Stimulated activated naive CD8-positive, alpha-beta T cell treated with anti-CD3 and anti-CD28 coated beads, Interleukin-15, Interleukin-2, amounts not matched to agents 100 ng/mL and 50 ng/mL, for 24 hours (primary cell): Measurements from ENCODE around the gene GCH1.

Experiments
- H3K27ac Mint-ChIP-seq: one replicate; pipeline ENCODE4 v1.8.0; 2021; ENCODE audit warnings: mild to moderate bottlenecking, mixed read lengths
- H3K27me3 Mint-ChIP-seq: one replicate; pipeline ENCODE4 v1.8.0; 2021; ENCODE audit warnings: mixed read lengths
- H3K36me3 Mint-ChIP-seq: one replicate; pipeline ENCODE4 v1.8.0; 2021; ENCODE audit warnings: low read depth, mixed read lengths
- H3K4me1 Mint-ChIP-seq: one replicate; pipeline ENCODE4 v1.8.0; 2021; ENCODE audit warnings: low read depth, mixed read lengths
- H3K4me3 Mint-ChIP-seq: one replicate; pipeline ENCODE4 v1.8.0; 2021; ENCODE audit warnings: mild to moderate bottlenecking, mixed read lengths
- H3K9me3 Mint-ChIP-seq: one replicate; pipeline ENCODE4 v1.8.0; 2021; ENCODE audit warnings: mixed read lengths

The GCH1 gene

GRCh38 chr14:54830650-54831049 is 72.0 kb downstream of the GCH1 start:
- Mint-ChIP-seq H3K36me3 (no peaks in the 10 kb centered on the region), H3K27me3 (no peaks in the 10 kb centered on the region), H3K27ac (no peak overlapping the region), H3K9me3 (peaks cover 14% of the 10 kb centered on the region), H3K4me3 (no peak overlapping the region), H3K4me1 (no peaks in the 10 kb centered on the region)

DNA sequence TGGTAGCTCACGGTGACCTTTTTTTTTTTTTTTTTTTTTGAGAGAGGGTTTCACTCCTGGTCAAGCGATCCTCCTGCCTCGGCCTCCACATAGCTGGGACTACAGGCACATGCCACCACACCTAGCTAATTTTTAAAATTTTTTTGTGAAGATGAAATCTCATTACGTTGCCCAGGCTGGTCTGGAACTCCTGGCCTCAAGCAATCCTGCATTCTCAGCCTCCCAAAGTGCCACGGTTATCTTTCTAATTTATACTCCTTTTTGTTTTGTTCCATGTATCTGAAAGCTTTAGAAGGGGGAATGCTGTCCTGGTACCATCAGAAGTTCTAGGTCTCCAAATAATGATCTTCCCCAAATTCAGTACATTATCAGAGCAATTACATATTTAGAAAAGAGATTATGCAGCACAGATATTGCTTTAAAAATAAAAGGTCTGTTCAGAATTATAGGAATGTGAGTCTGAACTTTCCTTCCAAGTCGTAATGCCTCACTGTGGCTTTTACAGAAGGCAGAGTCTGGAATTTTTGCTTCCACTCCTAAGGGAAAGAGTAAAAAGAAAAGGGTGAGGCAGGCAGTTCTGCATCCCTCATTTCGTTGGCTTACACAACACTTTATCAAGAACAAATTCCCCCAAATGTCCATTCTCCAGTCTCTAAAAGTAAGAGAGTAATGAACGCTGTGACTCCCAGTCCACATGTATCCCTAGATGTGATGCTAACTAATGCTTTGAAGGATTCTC is 73.0 kb downstream of the GCH1 start:
- Mint-ChIP-seq H3K9me3 (peaks cover 20% of the 10 kb centered on the region), H3K4me3 (no peak overlapping the region), H3K4me1 (no peaks in the 10 kb centered on the region), H3K27me3 (no peaks in the 10 kb centered on the region), H3K27ac (no peak overlapping the region), H3K36me3 (peaks cover 5% of the 10 kb centered on the region)

DNA sequence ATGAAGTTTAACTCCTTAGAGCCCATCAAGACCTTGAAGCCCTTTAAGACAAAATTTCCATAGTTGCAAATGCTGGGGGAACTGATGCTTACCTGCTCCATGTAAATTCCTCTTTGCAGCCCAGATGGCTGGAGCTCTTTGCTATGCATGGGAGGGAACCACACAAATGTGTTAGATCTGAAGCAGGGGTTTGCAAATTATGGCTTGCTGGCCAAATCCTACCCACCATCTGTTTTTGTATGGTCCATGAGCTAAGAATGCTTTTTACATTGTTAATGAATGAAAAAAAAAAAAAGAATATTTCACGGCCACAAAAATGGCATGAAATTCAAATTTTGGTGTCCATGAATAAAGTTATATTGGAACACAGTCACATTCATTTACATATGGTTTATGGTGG is 74.6 kb downstream of the GCH1 start:
- Mint-ChIP-seq H3K4me1 (no peaks in the 10 kb centered on the region), H3K9me3 (peaks cover 30% of the 10 kb centered on the region), H3K36me3 (peaks cover 5% of the 10 kb centered on the region), H3K4me3 (no peak overlapping the region), H3K27me3 (no peaks in the 10 kb centered on the region), H3K27ac (no peak overlapping the region)

- no peaks in the 10 kb centered on the region for H3K27me3 Mint-ChIP-seq
- no peak overlapping the region for H3K4me3 Mint-ChIP-seq
- no peak overlapping the region for H3K27ac Mint-ChIP-seq
- peaks cover 26% of the 10 kb centered on the region for H3K9me3 Mint-ChIP-seq
- H3K36me3 Mint-ChIP-seq, result peaks cover 5% of the 10 kb centered on the region
- no peaks in the 10 kb centered on the region for H3K4me1 Mint-ChIP-seq
These were observed 78.7 kb downstream of the GCH1 start for GRCh38 chr14:54823757-54824549.

DNA sequence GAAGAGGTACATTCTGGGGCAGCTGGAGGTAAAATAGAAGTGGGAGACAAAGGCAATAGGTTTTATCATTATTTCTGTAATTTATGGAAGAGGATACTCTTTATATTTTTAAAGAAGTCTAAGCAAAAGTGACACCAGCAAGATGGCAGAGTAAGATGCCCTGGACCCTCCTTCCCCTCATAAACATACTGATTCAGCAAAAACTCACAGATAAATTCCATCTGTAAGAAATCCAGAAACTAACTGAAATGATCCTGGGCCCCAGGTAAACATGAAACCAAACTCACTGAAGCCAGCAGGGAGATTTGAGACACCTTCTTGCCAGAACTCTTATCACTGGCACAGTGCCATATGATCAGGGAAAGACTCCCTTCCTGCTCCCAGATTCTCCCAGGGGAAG is 79.9 kb downstream of the GCH1 start:
- H3K4me3 Mint-ChIP-seq, result no peak overlapping the region
- no peak overlapping the region for H3K27ac Mint-ChIP-seq
- H3K27me3 Mint-ChIP-seq, result no peaks in the 10 kb centered on the region
- H3K4me1 Mint-ChIP-seq, result no peaks in the 10 kb centered on the region
- H3K9me3 Mint-ChIP-seq, result peaks cover 26% of the 10 kb centered on the region
- peaks cover 5% of the 10 kb centered on the region for H3K36me3 Mint-ChIP-seq

DNA sequence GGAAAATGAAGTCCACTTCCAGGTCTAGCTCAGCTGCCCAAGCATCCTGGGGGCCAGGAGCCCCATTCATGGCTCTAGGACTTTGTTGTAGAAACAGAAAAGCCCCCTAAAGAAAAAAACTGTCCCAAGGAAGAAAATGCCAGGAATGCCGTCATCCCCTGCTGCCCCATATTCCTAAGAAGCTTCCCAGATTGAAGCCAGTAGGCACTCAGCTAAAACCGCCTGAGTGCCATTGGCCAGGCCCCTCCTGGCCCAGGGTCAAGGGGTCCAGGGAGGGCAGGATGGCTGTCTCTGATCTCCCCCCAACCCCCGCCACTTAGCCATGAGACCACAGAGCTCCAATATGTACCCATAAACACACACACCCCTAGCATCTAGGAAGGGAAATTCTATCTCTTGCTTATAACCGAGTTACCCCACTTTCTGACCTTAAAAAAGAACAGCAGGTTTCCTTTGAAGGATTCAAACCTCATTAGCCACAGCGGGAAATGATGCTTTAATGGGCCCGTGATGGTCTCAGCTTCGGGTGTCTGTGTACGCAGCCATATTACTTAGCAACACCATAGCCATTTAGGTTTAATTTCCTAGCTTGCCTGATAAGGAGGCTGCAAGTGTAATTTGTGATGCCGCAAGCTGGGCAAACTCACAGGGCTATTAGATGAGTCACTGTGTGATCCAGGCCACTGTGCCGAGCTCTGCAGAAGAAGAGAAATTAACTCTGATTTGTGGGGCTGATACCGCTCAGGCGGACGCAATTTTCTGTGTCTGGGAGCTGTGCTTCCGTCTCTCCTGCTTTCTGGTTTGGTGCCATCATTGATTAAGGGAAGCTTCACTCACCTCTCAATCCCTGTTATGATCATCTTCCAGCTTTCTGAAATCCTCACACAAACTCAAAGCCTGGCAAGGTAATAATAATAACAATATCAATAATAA is 84.2 kb downstream of the GCH1 start:
- Mint-ChIP-seq H3K9me3 (no peaks in the 10 kb centered on the region), H3K27ac (no peak overlapping the region), H3K36me3 (no peaks in the 10 kb centered on the region), H3K4me3 (no peak overlapping the region), H3K27me3 (no peaks in the 10 kb centered on the region), H3K4me1 (no peaks in the 10 kb centered on the region)

- H3K4me3 Mint-ChIP-seq, result no peak overlapping the region
- no peaks in the 10 kb centered on the region for H3K9me3 Mint-ChIP-seq
- H3K27me3 Mint-ChIP-seq, result peaks cover 4% of the 10 kb centered on the region
- H3K27ac Mint-ChIP-seq, result no peak overlapping the region
- H3K36me3 Mint-ChIP-seq, result no peaks in the 10 kb centered on the region
- H3K4me1 Mint-ChIP-seq, result no peaks in the 10 kb centered on the region
These were observed 85.1 kb downstream of the GCH1 start for GRCh38 chr14:54817506-54817905.

- Mint-ChIP-seq H3K9me3 (no peaks in the 10 kb centered on the region), H3K27me3 (peaks cover 6% of the 10 kb centered on the region), H3K27ac (no peak overlapping the region), H3K4me1 (no peaks in the 10 kb centered on the region), H3K36me3 (no peaks in the 10 kb centered on the region), H3K4me3 (no peak overlapping the region)
These were observed 86.2 kb downstream of the GCH1 start for GRCh38 chr14:54816450-54816849.

DNA sequence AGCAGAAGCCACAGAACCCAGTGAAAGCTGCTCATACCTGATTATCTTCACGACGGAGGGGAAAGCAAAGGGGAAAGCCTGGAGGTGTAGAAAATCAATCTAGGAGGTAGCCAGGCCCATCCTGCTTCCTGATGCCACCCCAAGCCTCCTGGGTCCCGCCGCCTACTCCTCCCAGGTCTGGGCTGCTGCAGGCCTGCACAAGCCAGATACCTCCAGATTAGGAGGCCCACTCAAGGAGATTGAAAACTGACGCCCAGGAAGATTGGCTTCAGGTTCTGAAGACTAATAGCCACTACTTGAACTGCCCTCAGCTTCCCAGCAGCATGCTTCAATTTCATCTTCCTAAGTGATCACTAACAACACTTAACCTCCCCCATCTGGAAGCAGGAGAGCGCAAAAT is 87.1 kb downstream of the GCH1 start:
- H3K27me3 Mint-ChIP-seq, result peaks cover 6% of the 10 kb centered on the region
- no peak overlapping the region for H3K4me3 Mint-ChIP-seq
- H3K27ac Mint-ChIP-seq, result no peak overlapping the region
- no peaks in the 10 kb centered on the region for H3K9me3 Mint-ChIP-seq
- no peaks in the 10 kb centered on the region for H3K4me1 Mint-ChIP-seq
- no peaks in the 10 kb centered on the region for H3K36me3 Mint-ChIP-seq

- Mint-ChIP-seq H3K27ac (no peak overlapping the region), H3K4me3 (no peak overlapping the region), H3K27me3 (peaks cover 6% of the 10 kb centered on the region), H3K36me3 (no peaks in the 10 kb centered on the region), H3K4me1 (no peaks in the 10 kb centered on the region), H3K9me3 (no peaks in the 10 kb centered on the region)
These were observed 87.6 kb downstream of the GCH1 start for GRCh38 chr14:54815016-54815415.

GRCh38 chr14:54814076-54814475 is 88.5 kb downstream of the GCH1 start:
- Mint-ChIP-seq H3K27ac (no peak overlapping the region), H3K4me1 (no peaks in the 10 kb centered on the region), H3K4me3 (no peak overlapping the region), H3K36me3 (no peaks in the 10 kb centered on the region), H3K9me3 (no peaks in the 10 kb centered on the region), H3K27me3 (peaks cover 6% of the 10 kb centered on the region)

GRCh38 chr14:54813081-54813480 is 89.5 kb downstream of the GCH1 start:
- no peak overlapping the region for H3K4me3 Mint-ChIP-seq
- H3K4me1 Mint-ChIP-seq, result no peaks in the 10 kb centered on the region
- H3K36me3 Mint-ChIP-seq, result no peaks in the 10 kb centered on the region
- no peaks in the 10 kb centered on the region for H3K9me3 Mint-ChIP-seq
- H3K27me3 Mint-ChIP-seq, result peaks cover 6% of the 10 kb centered on the region
- H3K27ac Mint-ChIP-seq, result no peak overlapping the region

DNA sequence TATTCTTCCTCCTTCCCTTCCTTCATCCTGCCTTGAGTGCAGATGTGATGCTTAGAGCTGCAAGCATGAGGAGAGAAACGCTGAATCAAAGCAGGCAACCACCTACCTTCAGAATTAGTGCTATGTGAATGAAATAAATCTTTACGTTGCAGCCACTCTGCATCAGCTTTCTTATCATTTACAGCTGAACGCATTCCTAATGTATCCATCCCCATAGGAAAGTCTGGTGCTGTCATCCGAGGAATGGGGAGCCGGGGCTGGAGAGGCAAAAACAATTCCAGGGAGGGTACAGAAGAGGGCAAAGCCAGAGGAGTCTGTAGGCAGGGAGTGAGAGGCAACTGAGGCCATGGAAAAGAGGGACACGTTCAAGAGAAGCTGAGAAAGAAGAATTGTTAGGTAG is 90.0 kb downstream of the GCH1 start:
- Mint-ChIP-seq H3K27me3 (peaks cover 6% of the 10 kb centered on the region), H3K4me3 (no peak overlapping the region), H3K36me3 (no peaks in the 10 kb centered on the region), H3K9me3 (no peaks in the 10 kb centered on the region), H3K4me1 (no peaks in the 10 kb centered on the region), H3K27ac (no peak overlapping the region)

GRCh38 chr14:54809767-54810166 is 92.9 kb downstream of the GCH1 start:
- H3K36me3 Mint-ChIP-seq, result no peaks in the 10 kb centered on the region
- no peaks in the 10 kb centered on the region for H3K9me3 Mint-ChIP-seq
- no peak overlapping the region for H3K27ac Mint-ChIP-seq
- peaks cover 12% of the 10 kb centered on the region for H3K27me3 Mint-ChIP-seq
- no peak overlapping the region for H3K4me3 Mint-ChIP-seq
- H3K4me1 Mint-ChIP-seq, result no peaks in the 10 kb centered on the region
